CD4-positive, alpha-beta T cell (primary cell): ENCODE measurements around the gene FRY. TPM values are rescaled to one million over a fixed set of nuclear protein-coding genes. Genes with fewer than 3 reads are reported as not detected.

Experiments used
- ATAC-seq: fragments of 200-7000 bp; cut with Tn5 transposase; one replicate; pipeline ENCODE4 v1.10.0; 2022; ENCODE audit warnings: mild to moderate bottlenecking; ENCODE audit not compliant: poor library complexity
- CTCF ChIA-PET: fragments of 350-600 bp; sonication (Branson Sonifier 250); formaldehyde crosslinking; loops from one replicate; lab custom pipeline; 2021; ENCODE audit warnings: antibody characterized with exemption, inconsistent platforms; lab: Charles Lee
- POLR2A ChIA-PET: fragments of 350-600 bp; sonication (Branson Sonifier 250); formaldehyde crosslinking; loops from one replicate; lab custom pipeline; 2021; ENCODE audit warnings: antibody characterized with exemption, inconsistent platforms; lab: Charles Lee
- DNase-seq, 14 experiments: peaks; one replicate each; pipeline ENCODE4 v3.0.0-alpha.2; 2013 to 2020; ENCODE audit warnings: mixed read lengths in 2 of 14
- H3K27ac ChIP-seq, 2 donors: one replicate each; pipeline versions ENCODE4 v1.5.1 to v1.7.0; 2013; ENCODE audit warnings: low read length in 2 of 2, low read depth in 1 of 2, mild to moderate bottlenecking in 1 of 2
- H3K27me3 ChIP-seq, 2 experiments: 1 replicate in 1 of 2; 2 replicates in 1 of 2; pipeline versions ENCODE4 v1.6.1 to v1.7.0; 2013; ENCODE audit warnings: low read length in 2 of 2, control low read depth in 1 of 2, mild to moderate bottlenecking in 1 of 2, moderate library complexity in 1 of 2; ENCODE audit not compliant: insufficient read depth in 2 of 2, control insufficient read depth in 1 of 2
- H3K36me3 ChIP-seq: one replicate; pipeline ENCODE4 v1.6.1; 2013; ENCODE audit warnings: low read length, control low read depth; ENCODE audit not compliant: insufficient read depth
- H3K4me1 ChIP-seq: one replicate; pipeline ENCODE4 v1.6.1; 2013; ENCODE audit warnings: low read length, control low read depth; ENCODE audit not compliant: insufficient read depth
- H3K4me3 ChIP-seq: one replicate; pipeline ENCODE4 v1.5.1; 2013; ENCODE audit warnings: mild to moderate bottlenecking, low read length, moderate library complexity
- H3K9me3 ChIP-seq, 2 experiments: 1 replicate in 1 of 2; 2 replicates in 1 of 2; pipeline versions ENCODE4 v1.6.1 to v1.7.0; 2013; ENCODE audit warnings: low read length in 2 of 2, mild to moderate bottlenecking in 2 of 2, control low read depth in 1 of 2, moderate library complexity in 1 of 2; ENCODE audit not compliant: control insufficient read depth in 1 of 2, insufficient read depth in 1 of 2
- H3K27ac Mint-ChIP-seq: one replicate; pipeline ENCODE4 v1.8.0; 2020; ENCODE audit warnings: mixed read lengths
- H3K27me3 Mint-ChIP-seq: one replicate; pipeline ENCODE4 v1.8.0; 2021; ENCODE audit warnings: mixed read lengths
- H3K36me3 Mint-ChIP-seq: one replicate; pipeline ENCODE4 v1.8.0; 2021; ENCODE audit warnings: low read depth, mixed read lengths
- H3K4me1 Mint-ChIP-seq: one replicate; pipeline ENCODE4 v1.8.0; 2021; ENCODE audit warnings: low read depth, mixed read lengths
- H3K4me3 Mint-ChIP-seq: one replicate; pipeline ENCODE4 v1.8.0; 2020; ENCODE audit warnings: mild to moderate bottlenecking, mixed read lengths
- H3K9me3 Mint-ChIP-seq: one replicate; pipeline ENCODE4 v1.8.0; 2020; ENCODE audit warnings: mixed read lengths
- intact Hi-C, 2 experiments: fragments of 100-400 bp; cut with DNase I in 1 of 2; cut with micrococcal nuclease in 1 of 2; formaldehyde crosslinking; loops; one replicate each; pipeline versions ENCODE4 v1.15.1 to v1.9.0; 2023 to 2025; cut with DNase I, micrococcal nuclease
- total RNA-seq, 174 experiments: library from RNA in 2 of 174; stranded (reverse) in 2 of 174; gene quantifications; one replicate each; pipeline ENCODE4 v1.2.3 and lab custom pipeline; 2021 to 2026
- TF ChIP-seq, protein P1 (sequence below): fragments of 200-600 bp; IDR thresholded peaks from one replicate; pipeline ENCODE4 v1.8.0; 2022; ENCODE audit warnings: antibody characterized with exemption, mild to moderate bottlenecking

Gene FRY
- total RNA-seq, 2 experiments from 2014 or later = 13.7 to 18.4 TPM

- H3K27me3 Mint-ChIP-seq = no peaks in the 10 kb centered on the region
- TF ChIP-seq, protein P1, sequence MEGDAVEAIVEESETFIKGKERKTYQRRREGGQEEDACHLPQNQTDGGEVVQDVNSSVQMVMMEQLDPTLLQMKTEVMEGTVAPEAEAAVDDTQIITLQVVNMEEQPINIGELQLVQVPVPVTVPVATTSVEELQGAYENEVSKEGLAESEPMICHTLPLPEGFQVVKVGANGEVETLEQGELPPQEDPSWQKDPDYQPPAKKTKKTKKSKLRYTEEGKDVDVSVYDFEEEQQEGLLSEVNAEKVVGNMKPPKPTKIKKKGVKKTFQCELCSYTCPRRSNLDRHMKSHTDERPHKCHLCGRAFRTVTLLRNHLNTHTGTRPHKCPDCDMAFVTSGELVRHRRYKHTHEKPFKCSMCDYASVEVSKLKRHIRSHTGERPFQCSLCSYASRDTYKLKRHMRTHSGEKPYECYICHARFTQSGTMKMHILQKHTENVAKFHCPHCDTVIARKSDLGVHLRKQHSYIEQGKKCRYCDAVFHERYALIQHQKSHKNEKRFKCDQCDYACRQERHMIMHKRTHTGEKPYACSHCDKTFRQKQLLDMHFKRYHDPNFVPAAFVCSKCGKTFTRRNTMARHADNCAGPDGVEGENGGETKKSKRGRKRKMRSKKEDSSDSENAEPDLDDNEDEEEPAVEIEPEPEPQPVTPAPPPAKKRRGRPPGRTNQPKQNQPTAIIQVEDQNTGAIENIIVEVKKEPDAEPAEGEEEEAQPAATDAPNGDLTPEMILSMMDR = no peak
- no peak overlapping the region for H3K27ac Mint-ChIP-seq
- H3K9me3 Mint-ChIP-seq = no peaks in the 10 kb centered on the region
- no peak for DNase-seq
- no peak for ATAC-seq
- no peak overlapping the region for H3K4me3 Mint-ChIP-seq
- intact Hi-C loops = no loop called here
- POLR2A ChIA-PET = no interaction called here
- no peaks in the 10 kb centered on the region for H3K36me3 ChIP-seq
- H3K4me3 ChIP-seq = no peak overlapping the region
- no peaks in the 10 kb centered on the region for H3K4me1 ChIP-seq
- CTCF ChIA-PET = no interaction called here
- no peak overlapping the region for H3K27ac ChIP-seq
- no peaks in the 10 kb centered on the region for H3K9me3 ChIP-seq
- H3K27me3 ChIP-seq = no peaks in the 10 kb centered on the region
- no peaks in the 10 kb centered on the region for H3K36me3 Mint-ChIP-seq
- H3K4me1 Mint-ChIP-seq = no peaks in the 10 kb centered on the region
These were observed 110.5 kb downstream of the FRY start for GRCh38 chr13:32142115-32142514.

DNA sequence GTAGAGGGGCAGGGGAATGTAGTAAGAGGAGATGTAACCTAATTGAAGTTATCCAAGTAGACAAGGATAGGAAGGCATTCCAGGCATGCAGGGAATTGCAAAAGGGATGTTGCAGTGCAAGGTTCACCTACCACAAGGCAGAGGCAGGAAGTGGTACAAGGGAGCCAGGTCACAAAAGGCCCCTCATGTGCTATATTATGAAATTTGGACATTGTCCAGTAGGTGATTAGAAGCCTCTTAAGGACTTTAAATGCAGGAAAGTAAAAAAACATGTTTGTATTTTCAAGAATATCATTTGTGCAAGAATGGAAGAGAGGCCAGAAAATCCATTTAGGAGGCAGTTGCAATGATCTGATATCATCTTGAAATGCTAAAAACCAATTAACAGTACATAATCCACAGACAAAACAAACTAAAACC lies 111.4 kb downstream of the FRY start:
- ChIA-PET CTCF (interaction anchor here (0.5 to 1.2 kb wide), 2 partner anchors 16 to 990 kb away, joined by 3 to 5 read pairs; no protein-coding TSS in a partner anchor), POLR2A (no interaction called here)
- Mint-ChIP-seq H3K4me1 (no peaks in the 10 kb centered on the region), H3K27me3 (no peaks in the 10 kb centered on the region), H3K36me3 (no peaks in the 10 kb centered on the region), H3K4me3 (no peak overlapping the region), H3K9me3 (no peaks in the 10 kb centered on the region), H3K27ac (no peak overlapping the region)
- TF ChIP-seq, protein P1 = no peak
- no peaks in the 10 kb centered on the region for H3K36me3 ChIP-seq
- no peaks in the 10 kb centered on the region for H3K9me3 ChIP-seq
- no peak overlapping the region for H3K27ac ChIP-seq
- H3K27me3 ChIP-seq = no peaks in the 10 kb centered on the region
- H3K4me3 ChIP-seq = no peak overlapping the region
- ATAC-seq (no peak), DNase-seq (no peak)
- H3K4me1 ChIP-seq = no peaks in the 10 kb centered on the region
- intact Hi-C loops = no loop called here

DNA sequence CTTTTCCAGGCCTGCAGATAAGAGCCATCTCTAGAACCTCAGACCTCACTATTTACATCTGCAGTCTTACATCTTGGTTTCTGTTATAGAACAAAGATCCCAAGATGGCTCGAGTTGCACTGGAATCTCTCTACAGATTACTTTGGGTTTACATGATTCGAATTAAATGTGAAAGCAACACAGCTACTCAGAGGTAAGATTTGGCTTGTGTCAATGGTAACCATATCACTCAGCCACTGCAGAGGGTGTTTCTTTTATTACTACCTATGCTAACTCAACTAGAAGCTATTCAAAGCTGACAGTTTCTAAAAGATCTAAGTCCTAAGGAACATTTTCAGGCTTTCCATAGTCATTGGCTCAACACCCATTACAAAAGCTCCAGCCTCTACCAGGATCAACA lies 115.6 kb downstream of the FRY start:
- DNase-seq (no peak), ATAC-seq (no peak)
- Histone ChIP-seq H3K9me3 (no peaks in the 10 kb centered on the region), H3K4me3 (no peak overlapping the region), H3K27ac (no peak overlapping the region), H3K4me1 (no peaks in the 10 kb centered on the region), H3K36me3 (peaks cover 3% of the 10 kb centered on the region), H3K27me3 (no peaks in the 10 kb centered on the region)
- ChIA-PET CTCF (no interaction called here), POLR2A (no interaction called here)
- Mint-ChIP-seq H3K4me1 (no peaks in the 10 kb centered on the region), H3K36me3 (peaks cover 15% of the 10 kb centered on the region), H3K4me3 (no peak overlapping the region), H3K27ac (no peak overlapping the region), H3K9me3 (no peaks in the 10 kb centered on the region), H3K27me3 (no peaks in the 10 kb centered on the region)
- intact Hi-C loops = no loop called here
- TF ChIP-seq, protein P1 = no peak
